Tibial nerve (tissue), 4 donors: ENCODE data around the gene LIMS1. TPM values are rescaled to one million over a fixed set of nuclear protein-coding genes. Genes with fewer than 3 reads are reported as not detected.

Source experiments
- DNase-seq, 2 donors: peaks; one replicate each; pipeline ENCODE4 v3.0.0-alpha.2; 2019; ENCODE audit warnings: low spot score in 2 of 2
- H3K27ac ChIP-seq, 4 donors: fragments of 200-600 bp; sonication (generic) in 3 of 4; one replicate each; pipeline ENCODE4 v1.5.1; 2017 to 2019; ENCODE audit warnings: mild to moderate bottlenecking in 1 of 4
- H3K27me3 ChIP-seq, 2 donors: fragments of 200-600 bp; sonication (generic) in 1 of 2; one replicate each; pipeline versions ENCODE4 v1.5.1 to v1.6.0; 2017 to 2019
- H3K36me3 ChIP-seq, 3 donors: fragments of 200-600 bp; sonication (generic); one replicate each; pipeline ENCODE4 v1.5.1; 2018 to 2019
- H3K4me1 ChIP-seq, 4 donors: fragments of 200-600 bp; sonication (generic) in 3 of 4; one replicate each; pipeline ENCODE4 v1.5.1; 2017 to 2019
- H3K4me3 ChIP-seq, 4 donors: fragments of 200-600 bp; sonication (generic) in 3 of 4; one replicate each; pipeline ENCODE4 v1.5.1; 2017 to 2019; ENCODE audit warnings: mild to moderate bottlenecking in 1 of 4, moderate library complexity in 1 of 4
- H3K9me3 ChIP-seq, 4 donors: fragments of 200-600 bp; sonication (generic) in 3 of 4; one replicate each; pipeline ENCODE4 v1.5.1; 2017 to 2019
- EP300 ChIP-seq, 2 donors: sonication (generic); formaldehyde crosslinking; IDR thresholded peaks; one replicate each; pipeline ENCODE4 v1.6.1; 2017; ENCODE audit warnings: antibody characterized with exemption in 2 of 2, mild to moderate bottlenecking in 1 of 2
- POLR2A ChIP-seq, 2 donors: fragments of 450-650 bp; IDR thresholded peaks; one replicate each; pipeline ENCODE4 v1.6.1; 2017; ENCODE audit warnings: antibody characterized with exemption in 2 of 2, mild to moderate bottlenecking in 2 of 2, moderate library complexity in 2 of 2
- WGBS, 2 donors: methylation state at CpG; one replicate each; pipeline ENCODE4 v1.1.5; 2018; 5-methylcytosine and 5-hydroxymethylcytosine counted together
- total RNA-seq, 4 donors: library from RNA; depleted of rRNA; stranded (reverse); fragments of >200 nt; gene quantifications; one replicate each; pipeline ENCODE4 v1.1.0, GENCODE V29; 2016
- TF ChIP-seq, protein P1 (sequence below), 5 experiments: fragments of 200-600 bp in 3 of 5; fragments of 450-650 bp in 2 of 5; sonication (generic) in 3 of 5; IDR thresholded peaks; one replicate each; pipeline ENCODE4 v1.5.1; 2016 to 2019; ENCODE audit warnings: antibody characterized with exemption in 5 of 5, mild to moderate bottlenecking in 3 of 5, moderate library complexity in 2 of 5

The LIMS1 gene
- total RNA-seq, 4 donors from 2014 or later: 33.7 to 86.3 (median 49.2) TPM

DNA sequence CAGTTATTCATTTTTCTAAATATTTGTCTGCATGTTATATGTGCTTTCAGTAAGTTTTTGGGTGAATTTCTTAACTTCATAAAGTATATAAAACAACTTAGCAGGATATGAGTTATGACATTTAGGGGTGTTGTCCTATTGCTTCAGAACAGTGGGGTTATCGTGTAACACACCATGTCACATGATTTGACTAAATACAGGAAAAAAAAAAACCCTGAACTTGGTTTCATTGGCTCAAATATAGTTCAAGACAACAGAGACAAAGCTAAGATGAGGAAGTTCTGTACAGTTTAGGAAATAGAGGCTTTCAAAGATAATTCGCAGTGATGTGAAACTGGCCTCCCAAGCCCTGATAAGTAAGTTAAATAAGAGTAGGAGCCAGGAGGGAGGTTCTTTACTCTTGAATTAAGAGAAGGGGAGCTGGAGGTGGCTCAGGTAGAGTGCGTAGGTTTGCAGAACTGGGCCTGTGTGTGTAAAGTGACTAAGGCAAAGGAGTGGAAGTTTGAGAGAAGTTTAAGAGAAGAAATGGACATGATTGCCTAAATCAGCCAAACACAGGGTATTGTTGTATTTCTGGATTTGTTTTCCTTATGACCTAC lies 53.9 kb downstream of the LIMS1 start:
- TF ChIP-seq POLR2A (IDR thresholded peaks at IDR 0.05): peak in 1 of 2 donors; percentile 5
- TF ChIP-seq EP300 (IDR thresholded peaks at IDR 0.05): peak; percentile 47 to 61
- TF ChIP-seq, protein P1, sequence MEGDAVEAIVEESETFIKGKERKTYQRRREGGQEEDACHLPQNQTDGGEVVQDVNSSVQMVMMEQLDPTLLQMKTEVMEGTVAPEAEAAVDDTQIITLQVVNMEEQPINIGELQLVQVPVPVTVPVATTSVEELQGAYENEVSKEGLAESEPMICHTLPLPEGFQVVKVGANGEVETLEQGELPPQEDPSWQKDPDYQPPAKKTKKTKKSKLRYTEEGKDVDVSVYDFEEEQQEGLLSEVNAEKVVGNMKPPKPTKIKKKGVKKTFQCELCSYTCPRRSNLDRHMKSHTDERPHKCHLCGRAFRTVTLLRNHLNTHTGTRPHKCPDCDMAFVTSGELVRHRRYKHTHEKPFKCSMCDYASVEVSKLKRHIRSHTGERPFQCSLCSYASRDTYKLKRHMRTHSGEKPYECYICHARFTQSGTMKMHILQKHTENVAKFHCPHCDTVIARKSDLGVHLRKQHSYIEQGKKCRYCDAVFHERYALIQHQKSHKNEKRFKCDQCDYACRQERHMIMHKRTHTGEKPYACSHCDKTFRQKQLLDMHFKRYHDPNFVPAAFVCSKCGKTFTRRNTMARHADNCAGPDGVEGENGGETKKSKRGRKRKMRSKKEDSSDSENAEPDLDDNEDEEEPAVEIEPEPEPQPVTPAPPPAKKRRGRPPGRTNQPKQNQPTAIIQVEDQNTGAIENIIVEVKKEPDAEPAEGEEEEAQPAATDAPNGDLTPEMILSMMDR (IDR thresholded peaks at IDR 0.05): no peak

DNA sequence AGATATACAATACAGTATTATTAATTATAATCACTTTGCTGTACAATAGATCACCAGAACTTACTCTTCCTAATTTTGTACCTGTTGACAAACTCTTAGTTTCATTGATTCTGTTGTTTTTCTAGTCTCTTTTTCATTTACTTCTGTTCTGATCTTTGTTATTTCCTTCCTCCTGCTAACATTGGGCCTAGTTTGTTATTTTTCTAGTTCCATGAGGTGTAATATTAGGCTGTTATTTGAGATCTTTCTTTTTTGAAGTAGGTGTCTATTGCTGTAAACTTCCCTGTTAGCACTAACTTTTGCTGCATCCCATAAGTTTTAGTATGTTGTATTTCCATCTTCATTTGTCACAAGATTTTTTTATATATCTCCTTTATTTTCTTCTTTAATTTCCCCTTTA lies 55.1 kb downstream of the LIMS1 start:
- peaks cover 0 to 84% (median 56%) of the 10 kb centered on the region in 4 donors for H3K4me1 ChIP-seq
- H3K27me3 ChIP-seq: no peaks in the 10 kb centered on the region
- no peak for DNase-seq
- no peaks in the 10 kb centered on the region for H3K9me3 ChIP-seq
- peak overlapping the region in 2 of 4 donors; percentile 70 to 84 for H3K27ac ChIP-seq
- no peaks in the 10 kb centered on the region for H3K36me3 ChIP-seq
- H3K4me3 ChIP-seq: no peak overlapping the region
- TF ChIP-seq, protein P1 (IDR thresholded peaks at IDR 0.05): no peak
- TF ChIP-seq EP300 (IDR thresholded peaks at IDR 0.05) (no peak), POLR2A (IDR thresholded peaks at IDR 0.05) (no peak)

More for the DNA sequence above, 53.9 kb downstream of the LIMS1 start:
- DNase-seq: no peak
- Histone ChIP-seq H3K9me3 (no peaks in the 10 kb centered on the region), H3K4me1 (peaks cover 0 to 79% (median 45%) of the 10 kb centered on the region in 4 donors), H3K27ac (peak overlapping the region in 3 of 4 donors; percentile 42 to 84 (median 70)), H3K4me3 (no peak overlapping the region), H3K27me3 (no peaks in the 10 kb centered on the region), H3K36me3 (no peaks in the 10 kb centered on the region)
- 54 to 60% methylated on average over 3 of the region's 3 CpGs for WGBS, 2 donors

- Histone ChIP-seq H3K27ac (no peak overlapping the region), H3K4me3 (no peak overlapping the region), H3K27me3 (no peaks in the 10 kb centered on the region), H3K36me3 (no peaks in the 10 kb centered on the region), H3K9me3 (no peaks in the 10 kb centered on the region), H3K4me1 (peaks cover 0 to 85% (median 60%) of the 10 kb centered on the region in 4 donors)
- no peak for TF ChIP-seq EP300 (IDR thresholded peaks at IDR 0.05)
- TF ChIP-seq POLR2A (IDR thresholded peaks at IDR 0.05): no peak
- TF ChIP-seq, protein P1 (IDR thresholded peaks at IDR 0.05): no peak
- DNase-seq: no peak
- WGBS, 2 donors: 56 to 63% methylated on average over 2 of the region's 2 CpGs
Observed at GRCh38 chr2:108589781-108590180, 55.5 kb downstream of the LIMS1 start.

DNA sequence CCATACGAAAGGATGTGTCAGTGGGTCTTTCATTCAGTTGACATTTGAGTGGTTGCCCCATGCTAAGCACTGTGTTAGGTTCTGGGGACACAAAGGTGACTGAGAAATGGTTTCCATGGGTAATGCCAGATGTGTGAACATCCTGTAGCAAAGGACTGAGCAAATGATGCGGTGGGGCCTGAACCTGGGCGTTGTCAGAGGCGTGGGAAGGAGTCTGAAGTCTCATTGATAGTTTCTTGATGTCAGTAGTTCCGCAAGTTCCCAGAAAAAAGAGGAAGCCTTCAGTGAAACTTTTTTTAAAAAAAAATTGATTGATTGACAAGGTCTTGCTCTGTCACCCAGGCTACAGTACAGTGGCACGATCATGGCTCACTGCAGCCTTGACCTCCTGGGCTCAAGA lies 56.9 kb downstream of the LIMS1 start:
- Histone ChIP-seq H3K27me3 (no peaks in the 10 kb centered on the region), H3K9me3 (no peaks in the 10 kb centered on the region), H3K27ac (no peak overlapping the region), H3K4me3 (no peak overlapping the region), H3K4me1 (peaks cover 0 to 94% (median 69%) of the 10 kb centered on the region in 4 donors), H3K36me3 (no peaks in the 10 kb centered on the region)
- 84 to 89% methylated on average over 6 of the region's 6 CpGs for WGBS, 2 donors
- no peak for TF ChIP-seq POLR2A (IDR thresholded peaks at IDR 0.05)
- no peak for TF ChIP-seq EP300 (IDR thresholded peaks at IDR 0.05)
- TF ChIP-seq, protein P1 (IDR thresholded peaks at IDR 0.05): no peak
- no peak for DNase-seq

GRCh38 chr2:108593547-108594098 lies 59.4 kb downstream of the LIMS1 start:
- peaks cover 0 to 91% (median 52%) of the 10 kb centered on the region in 4 donors for H3K4me1 ChIP-seq
- no peak overlapping the region for H3K4me3 ChIP-seq
- H3K27ac ChIP-seq: peak overlapping the region; percentile 5 to 85 (median 57)
- no peaks in the 10 kb centered on the region for H3K9me3 ChIP-seq
- no peaks in the 10 kb centered on the region for H3K27me3 ChIP-seq
- TF ChIP-seq POLR2A (IDR thresholded peaks at IDR 0.05) (no peak), EP300 (IDR thresholded peaks at IDR 0.05) (peak in 1 of 2 donors; percentile 30)
- TF ChIP-seq, protein P1 (IDR thresholded peaks at IDR 0.05): peak in 1 of 5 experiments; percentile 21
- no peak for DNase-seq
- H3K36me3 ChIP-seq: no peaks in the 10 kb centered on the region
